ENCODE results near the gene IVL.
A peak's percentile ranks its signal among the peaks of the same experiment; 100 is the strongest.

Gene IVL

GRCh38 chr1:152888126-152888525, 20.2 kb upstream of the IVL start:
- no peak for DNase-seq

- no peak for DNase-seq
These were observed 9.3 kb upstream of the IVL start for GRCh38 chr1:152899027-152899426.

DNA sequence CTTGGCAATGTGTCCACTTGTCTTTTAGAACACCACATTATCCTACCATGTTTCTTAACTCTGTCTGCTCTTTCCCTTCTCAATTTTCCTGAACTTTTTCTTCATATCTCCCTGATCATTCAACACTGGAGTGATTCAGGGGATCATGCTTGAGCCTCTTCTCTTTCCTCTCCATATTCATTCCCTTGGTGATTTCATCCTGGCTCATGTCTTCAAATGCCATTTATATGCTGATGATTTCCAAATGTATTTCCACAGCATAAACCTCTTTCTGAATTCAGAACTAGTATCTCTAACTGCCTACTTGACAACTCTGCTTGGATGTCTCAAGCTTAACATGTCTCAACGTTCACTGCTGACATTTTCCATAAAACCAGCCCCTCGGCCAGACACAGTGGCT, 8.5 kb upstream of the IVL start:
- DNase-seq: no peak

- no peak for DNase-seq
These were observed 6.7 kb upstream of the IVL start for GRCh38 chr1:152901631-152902030.

DNA sequence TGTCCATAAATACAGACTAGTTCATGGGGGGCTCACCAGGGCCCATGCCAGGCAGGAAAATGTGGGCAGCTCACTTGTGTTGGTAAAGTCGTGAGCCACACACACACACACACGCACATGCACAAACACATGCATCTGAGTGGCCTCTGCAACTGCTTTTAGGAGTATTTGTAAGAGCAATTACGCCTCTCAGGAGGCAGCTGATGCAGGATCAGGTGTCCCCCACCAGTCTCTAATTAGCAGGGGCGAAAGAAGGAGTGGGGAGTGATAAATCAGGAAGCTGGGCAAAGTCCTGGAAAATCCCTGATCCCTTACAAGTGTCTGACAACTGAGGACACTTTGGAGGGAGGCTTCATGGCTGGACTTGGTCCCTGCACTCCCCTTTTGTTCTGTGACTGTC, 5.7 kb upstream of the IVL start:
- DNase-seq: peak; percentile 60 to 96 (median 88)

DNA sequence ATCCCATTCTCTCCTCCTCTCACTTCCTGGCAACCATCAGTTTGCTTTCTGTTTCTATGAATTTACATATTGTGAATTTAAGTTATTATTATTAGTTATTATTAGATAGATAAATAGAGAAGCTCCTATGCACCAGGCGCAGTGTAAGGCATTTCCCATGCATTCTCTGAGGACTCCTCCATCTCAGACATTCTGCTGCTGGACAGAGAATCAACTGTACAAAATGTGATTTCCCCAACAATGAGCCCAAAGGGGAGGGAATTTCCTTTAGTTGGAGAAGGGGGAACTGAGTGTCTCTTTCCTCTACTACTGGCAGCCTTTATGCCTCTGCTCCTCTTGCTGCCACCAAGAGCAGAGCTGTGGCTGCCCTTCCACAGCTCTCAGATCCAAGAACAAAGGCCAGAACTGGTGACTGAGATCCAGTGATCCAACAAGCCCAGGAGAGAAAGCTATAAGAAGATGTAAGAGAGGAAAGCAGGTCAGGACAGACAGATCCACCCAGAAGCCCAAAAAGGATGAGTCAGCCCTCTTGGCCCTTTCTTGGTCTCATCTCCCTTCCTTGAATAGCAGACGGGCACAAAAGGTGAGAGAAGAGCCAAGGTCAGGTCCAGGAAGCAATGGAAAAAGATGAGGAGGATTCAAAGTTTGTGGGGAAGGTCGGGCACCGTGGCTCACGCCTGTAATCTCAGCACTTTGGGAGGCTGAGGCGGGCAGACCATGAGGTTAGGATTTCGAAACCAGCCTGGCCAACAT, 3.5 kb upstream of the IVL start:
- no peak for DNase-seq

DNA sequence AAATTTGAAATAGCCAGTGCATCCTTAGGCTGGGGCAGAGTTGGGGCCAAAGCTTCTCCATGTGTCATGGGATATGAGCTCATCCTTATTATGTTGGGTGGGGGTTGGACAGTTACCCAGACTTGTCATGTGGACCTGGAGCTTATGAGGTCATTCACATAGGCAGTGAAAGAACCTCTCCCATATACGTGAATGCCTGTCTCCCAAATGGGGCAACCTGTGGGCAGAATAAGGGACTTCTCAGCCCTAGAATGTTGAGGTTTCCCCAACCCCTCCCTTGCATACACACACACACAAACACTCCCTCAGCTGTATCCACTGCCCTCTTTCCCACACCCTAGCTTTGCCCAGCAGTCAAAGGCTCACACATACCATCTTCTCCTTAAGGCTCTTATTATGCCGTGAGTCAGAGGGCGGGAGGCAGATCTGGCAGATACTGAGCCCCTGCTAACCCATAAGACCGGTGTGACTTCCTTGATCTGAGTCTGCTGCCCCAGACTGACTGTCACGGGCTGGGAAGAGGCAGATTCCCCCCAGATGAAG, 2.3 kb upstream of the IVL start:
- DNase-seq: no peak

- no peak for DNase-seq
These were observed 860 bp downstream of the IVL start for GRCh38 chr1:152909206-152909605.

DNA sequence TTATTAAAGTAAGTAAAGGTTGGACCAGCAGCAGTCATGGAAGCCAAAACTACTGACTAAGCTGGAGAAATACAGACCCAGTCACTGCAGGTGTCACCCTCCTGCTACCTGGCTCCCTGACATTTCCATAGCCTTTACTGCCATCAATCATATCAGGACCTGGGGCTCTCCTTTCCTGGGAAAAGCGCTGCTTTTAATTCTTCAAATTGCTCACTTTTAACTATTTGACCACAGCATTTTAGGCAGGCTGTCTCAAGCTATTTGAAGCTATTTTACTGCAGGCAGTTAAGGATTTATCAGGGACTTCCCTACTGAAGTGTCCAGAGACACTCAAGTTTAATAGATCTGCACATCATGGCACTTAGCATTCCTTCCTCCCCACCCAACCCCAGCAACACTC, 4.1 kb downstream of the IVL start:
- no peak for DNase-seq

- no peak for DNase-seq
These were observed 4.6 kb downstream of the IVL start for GRCh38 chr1:152912900-152913299.

GRCh38 chr1:152917794-152918193, 9.4 kb downstream of the IVL start:
- peak in 2 of 3 experiments; percentile 53 to 69 for DNase-seq

- no peak for DNase-seq
These were observed 10.7 kb downstream of the IVL start for GRCh38 chr1:152919071-152919470.

DNA sequence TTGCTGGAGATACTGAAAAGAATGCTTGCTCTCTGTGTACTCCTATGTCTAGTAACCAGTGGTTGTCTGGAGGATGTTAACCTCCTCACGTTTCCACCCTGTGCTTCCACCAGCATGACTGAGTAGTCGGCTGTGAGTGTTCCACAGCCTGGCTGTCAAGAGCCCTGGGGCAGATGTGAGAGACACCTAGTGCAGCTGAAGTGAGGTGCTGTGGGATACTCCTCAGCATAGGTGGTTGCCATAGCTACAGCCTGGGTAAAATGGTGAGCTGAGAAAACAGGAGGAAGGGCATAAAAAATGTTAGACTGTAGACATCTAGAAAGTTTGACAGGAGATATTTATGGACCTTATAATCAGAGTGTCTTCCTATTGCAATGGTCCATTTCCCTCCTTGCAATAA, 15.8 kb downstream of the IVL start:
- peak; percentile 4 to 93 (median 55) for DNase-seq

DNA sequence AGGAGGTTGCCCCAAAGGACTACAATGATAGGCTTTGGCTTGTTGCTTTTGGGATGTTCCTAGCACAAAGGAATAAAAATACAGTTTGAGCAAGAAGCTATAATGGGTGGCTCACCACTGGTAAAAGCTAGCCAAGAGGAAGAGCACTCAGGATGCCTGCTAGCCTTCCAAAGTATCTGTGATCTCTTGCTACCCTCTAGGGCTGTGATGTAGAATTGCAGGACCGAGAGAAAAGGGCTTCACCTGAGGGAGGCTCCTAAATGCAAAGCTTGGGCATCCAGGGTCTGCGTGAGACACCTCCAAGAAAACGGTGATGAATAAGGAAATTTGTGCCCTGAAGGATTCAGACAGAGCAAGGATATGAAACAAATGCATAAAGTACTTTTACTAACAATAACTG, 17.7 kb downstream of the IVL start:
- peak in 2 of 3 experiments; percentile 28 to 37 for DNase-seq

DNA sequence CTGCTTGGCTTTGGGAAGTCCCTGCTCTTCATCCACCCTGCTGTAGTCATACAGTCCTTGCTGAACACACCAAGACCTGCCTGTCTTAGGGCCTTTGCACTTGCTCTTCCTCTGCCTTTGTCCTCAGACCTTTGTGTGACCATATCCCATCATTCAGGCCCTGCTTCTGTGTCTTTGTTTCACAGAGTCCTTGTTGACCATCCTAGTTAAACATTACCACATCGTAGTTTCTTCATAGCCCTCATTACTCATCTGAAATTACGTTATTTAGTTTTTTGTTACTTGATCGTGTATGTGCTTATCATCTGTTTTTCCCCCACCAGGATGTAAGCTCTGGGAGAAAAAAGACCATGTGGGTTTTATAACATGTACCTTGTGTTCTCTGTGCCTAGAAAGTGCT, 20.3 kb downstream of the IVL start:
- no peak for DNase-seq

DNA sequence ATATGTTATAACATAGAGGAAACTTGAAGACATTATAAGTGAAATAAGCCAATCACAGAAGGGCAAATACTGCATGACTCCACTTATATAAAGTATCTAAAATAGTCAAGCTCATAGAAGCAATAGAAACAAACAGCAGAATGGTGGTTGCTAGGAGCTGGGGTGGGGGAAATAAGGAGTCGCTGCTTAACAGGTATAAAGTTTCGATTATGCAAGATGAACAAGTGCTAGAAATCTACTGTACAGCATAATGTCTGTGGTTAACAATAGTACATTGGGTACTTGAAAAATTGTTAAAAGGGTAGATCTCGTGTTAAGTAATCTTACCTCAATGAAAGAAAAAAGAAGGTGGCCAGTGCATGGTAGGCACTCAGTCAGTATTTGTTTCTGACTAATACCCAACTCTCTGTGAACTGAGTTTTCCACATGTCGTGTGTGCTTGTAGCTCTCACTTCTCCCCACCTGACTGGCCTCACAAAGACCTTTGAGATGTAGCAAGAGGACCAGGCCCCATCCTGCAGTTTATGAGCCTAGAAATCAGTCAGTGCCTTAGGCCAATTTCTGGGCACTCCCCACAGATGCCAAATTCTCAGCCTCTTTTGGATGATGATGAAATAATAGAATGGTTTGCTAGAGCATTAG, 23.9 kb downstream of the IVL start:
- peak in 1 of 3 experiments; percentile 63 for DNase-seq

- DNase-seq: no peak
These were observed 24.9 kb downstream of the IVL start for GRCh38 chr1:152933196-152933595.

DNA sequence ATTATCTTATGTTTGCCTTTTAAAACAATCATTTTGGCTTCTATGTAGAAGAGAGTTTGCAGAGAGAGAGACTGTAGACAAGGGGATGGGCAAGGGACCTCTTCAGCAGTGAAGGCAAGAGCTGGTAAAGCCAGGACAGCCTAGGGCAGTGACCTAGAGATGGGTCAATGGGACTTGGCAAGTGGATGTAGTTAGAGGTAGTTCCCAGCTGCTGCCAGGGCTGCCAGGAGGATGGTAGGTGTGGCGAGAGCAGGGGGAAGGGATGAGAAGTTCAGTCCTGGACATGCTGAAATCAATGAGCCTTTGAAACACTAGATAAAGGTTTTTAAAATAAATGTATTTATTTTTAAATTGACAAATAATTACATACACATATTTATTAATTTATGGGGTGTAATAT, 32.3 kb downstream of the IVL start:
- DNase-seq: no peak

- DNase-seq: no peak
These were observed 32.8 kb downstream of the IVL start for GRCh38 chr1:152941037-152941711.

GRCh38 chr1:152942161-152942560, 33.8 kb downstream of the IVL start:
- no peak for DNase-seq

DNA sequence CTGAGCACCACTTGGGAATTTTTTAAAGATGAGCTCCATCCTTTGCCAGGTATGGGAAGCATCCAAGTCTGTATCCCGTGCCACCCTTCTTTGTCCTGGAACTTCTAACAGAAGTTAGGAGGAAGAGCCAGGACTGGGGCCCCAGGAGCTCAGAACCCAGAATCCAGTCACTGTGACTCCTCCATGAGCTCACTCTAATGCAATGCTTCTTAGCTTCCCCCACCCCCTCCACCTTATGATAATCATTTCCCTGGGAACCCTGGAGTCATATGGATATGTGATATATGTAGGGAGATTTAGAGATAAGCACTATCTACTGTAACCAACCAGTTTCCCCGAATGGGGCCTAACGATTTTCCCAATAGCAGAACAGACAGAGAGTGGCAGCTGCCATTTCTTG, 37.9 kb downstream of the IVL start:
- DNase-seq: no peak

- DNase-seq: no peak
These were observed 38.4 kb downstream of the IVL start, which contains the start of gene SPRR5 for GRCh38 chr1:152946651-152947256. SPRR5 (plus strand) TSS chr1:152947206; CDS start chr1:152948555, 1,349 bp downstream.

GRCh38 chr1:152951711-152952110, 43.4 kb downstream of the IVL start:
- DNase-seq: no peak
